Glutamatergic neuron (in vitro differentiated cells): Measurements from ENCODE around the gene CATSPER3. TPM values are rescaled to one million over a fixed set of nuclear protein-coding genes. Genes with fewer than 3 reads are reported as not detected.

Source experiments
- DNase-seq: peaks from one replicate; pipeline ENCODE4 v3.0.0; 2022
- H3K27ac Mint-ChIP-seq: one replicate; pipeline ENCODE4 v1.8.0; 2020; ENCODE audit warnings: mild to moderate bottlenecking, mixed read lengths, inconsistent platforms; ENCODE audit not compliant: unreplicated experiment
- H3K27me3 Mint-ChIP-seq: one replicate; pipeline ENCODE4 v1.8.0; 2020; ENCODE audit warnings: mild to moderate bottlenecking, moderate library complexity, mixed read lengths, inconsistent platforms; ENCODE audit not compliant: unreplicated experiment
- H3K36me3 Mint-ChIP-seq: one replicate; pipeline ENCODE4 v1.8.0; 2020; ENCODE audit warnings: mild to moderate bottlenecking, mixed read lengths, inconsistent platforms; ENCODE audit not compliant: unreplicated experiment
- H3K4me1 Mint-ChIP-seq: one replicate; pipeline ENCODE4 v1.8.0; 2020; ENCODE audit warnings: mild to moderate bottlenecking, low read depth, mixed read lengths, inconsistent platforms; ENCODE audit not compliant: unreplicated experiment
- H3K4me3 Mint-ChIP-seq: one replicate; pipeline ENCODE4 v1.8.0; 2020; ENCODE audit warnings: mild to moderate bottlenecking, mixed read lengths, inconsistent platforms; ENCODE audit not compliant: unreplicated experiment
- H3K9me3 Mint-ChIP-seq: one replicate; pipeline ENCODE4 v1.8.0; 2020; ENCODE audit warnings: mild to moderate bottlenecking, moderate library complexity, mixed read lengths, inconsistent platforms; ENCODE audit not compliant: unreplicated experiment
- CTCF ChIP-seq: fragments of 200-600 bp; sonication (generic); IDR thresholded peaks from one replicate; pipeline ENCODE4 v1.5.0; 2021; ENCODE audit not compliant: partially characterized antibody, unreplicated experiment
- total RNA-seq: library from RNA; stranded (reverse); fragmentation: NEBNext Ultra II Directional; extraction: Animal tissue kit (Norgen Biotek cat#: 25700); gene quantifications from one replicate; pipeline ENCODE4 v1.2.1, GENCODE V29; 2021; ENCODE audit not compliant: unreplicated experiment

CATSPER3 gene
- total RNA-seq, 1 donor from 2014 or later, result 0.54 TPM

- H3K9me3 Mint-ChIP-seq, result peaks cover 17% of the 10 kb centered on the region
- no peak overlapping the region for H3K27ac Mint-ChIP-seq
- H3K4me3 Mint-ChIP-seq, result no peak overlapping the region
- no peak for DNase-seq
- peaks cover 5% of the 10 kb centered on the region for H3K36me3 Mint-ChIP-seq
- H3K27me3 Mint-ChIP-seq, result peaks cover 45% of the 10 kb centered on the region
- no peak for TF ChIP-seq CTCF
- peaks cover 2% of the 10 kb centered on the region for H3K4me1 Mint-ChIP-seq
Measured at GRCh38 chr5:135025730-135026644, 58.3 kb downstream of the CATSPER3 start.

GRCh38 chr5:135026645-135027265, 59.0 kb downstream of the CATSPER3 start:
- Mint-ChIP-seq H3K4me3 (no peak overlapping the region), H3K9me3 (peaks cover 17% of the 10 kb centered on the region), H3K27ac (no peak overlapping the region), H3K27me3 (peaks cover 47% of the 10 kb centered on the region), H3K4me1 (peaks cover 4% of the 10 kb centered on the region), H3K36me3 (peaks cover 5% of the 10 kb centered on the region)
- TF ChIP-seq CTCF, result no peak
- DNase-seq, result no peak

GRCh38 chr5:135027266-135027696, 59.6 kb downstream of the CATSPER3 start:
- peaks cover 50% of the 10 kb centered on the region for H3K27me3 Mint-ChIP-seq
- no peak overlapping the region for H3K27ac Mint-ChIP-seq
- no peak for TF ChIP-seq CTCF
- H3K4me3 Mint-ChIP-seq, result no peak overlapping the region
- H3K36me3 Mint-ChIP-seq, result peaks cover 5% of the 10 kb centered on the region
- H3K4me1 Mint-ChIP-seq, result peaks cover 7% of the 10 kb centered on the region
- DNase-seq, result no peak
- peaks cover 17% of the 10 kb centered on the region for H3K9me3 Mint-ChIP-seq

DNA sequence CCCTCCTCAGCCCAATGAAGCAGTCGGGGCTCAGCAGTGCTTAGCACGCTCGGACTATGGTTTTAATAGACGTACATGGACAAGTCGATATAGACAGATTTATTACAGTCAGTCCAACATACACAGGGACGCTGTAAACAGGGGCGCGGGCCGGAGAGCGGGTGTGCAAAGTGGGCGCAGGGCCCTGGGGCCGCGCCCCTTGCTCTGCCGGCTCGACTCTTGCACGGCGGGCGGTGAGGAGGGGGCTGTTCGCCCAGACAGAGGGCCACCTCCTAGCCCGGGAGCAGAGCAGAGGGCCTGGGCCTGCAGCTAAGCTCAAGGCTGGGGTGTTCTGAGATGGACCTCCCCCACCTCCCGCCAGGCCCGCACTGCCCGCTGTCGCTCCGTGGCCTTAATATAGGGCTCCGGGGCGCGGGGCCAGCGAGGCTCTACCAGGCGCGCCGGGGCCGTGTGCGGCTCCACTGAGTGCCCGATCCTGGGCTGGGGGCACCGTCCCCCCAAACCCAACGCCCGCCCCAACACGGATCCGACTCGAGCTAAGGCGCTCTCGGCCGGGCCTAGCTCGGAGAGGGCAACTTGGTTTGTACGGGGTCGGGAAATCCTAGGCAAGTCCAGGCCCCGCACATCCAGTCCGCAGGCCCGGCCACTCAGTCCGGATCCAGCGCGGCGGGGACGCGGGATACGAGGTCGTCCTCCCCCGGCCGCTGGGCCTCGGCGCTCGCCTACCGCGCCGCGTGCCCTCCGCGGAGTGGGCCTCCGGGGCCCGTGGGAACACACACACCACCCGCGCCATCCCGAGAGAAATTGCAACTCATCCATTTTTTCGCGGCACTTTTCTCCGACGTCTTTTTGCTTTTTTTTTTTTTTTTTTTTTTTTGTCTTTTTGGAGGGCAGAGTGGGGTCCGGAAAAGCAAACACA, 60.2 kb downstream of the CATSPER3 start:
- peaks cover 5% of the 10 kb centered on the region for H3K36me3 Mint-ChIP-seq
- no peak for TF ChIP-seq CTCF
- peaks cover 19% of the 10 kb centered on the region for H3K9me3 Mint-ChIP-seq
- no peak overlapping the region for H3K4me3 Mint-ChIP-seq
- H3K27ac Mint-ChIP-seq, result no peak overlapping the region
- no peak for DNase-seq
- peaks cover 7% of the 10 kb centered on the region for H3K4me1 Mint-ChIP-seq
- peaks cover 54% of the 10 kb centered on the region for H3K27me3 Mint-ChIP-seq
